IPS-18a (cell line): ENCODE measurements around the gene WNK1.
"Not testable (repeated sequence)": the region's sequence is repeated elsewhere in the genome, so short reads cannot be mapped to it uniquely, and the experiment has no call there.

Experiments used
- H3K27ac ChIP-seq: one replicate; pipeline ENCODE4 v1.5.1; 2013; ENCODE audit warnings: low read length
- H3K27me3 ChIP-seq: one replicate; pipeline ENCODE4 v1.6.1; 2013; ENCODE audit warnings: mild to moderate bottlenecking, low read length; ENCODE audit not compliant: control insufficient read depth, insufficient read depth
- H3K36me3 ChIP-seq: one replicate; pipeline ENCODE4 v1.6.1; 2013; ENCODE audit warnings: low read depth, low read length; ENCODE audit not compliant: control insufficient read depth
- H3K4me1 ChIP-seq: one replicate; pipeline ENCODE4 v1.6.1; 2013; ENCODE audit warnings: low read depth, low read length; ENCODE audit not compliant: control insufficient read depth
- H3K4me3 ChIP-seq: one replicate; pipeline ENCODE4 v1.5.1; 2013; ENCODE audit warnings: low read length
- H3K9ac ChIP-seq: one replicate; pipeline ENCODE4 v1.6.1; 2013; ENCODE audit warnings: mild to moderate bottlenecking, low read length, moderate library complexity
- H3K9me3 ChIP-seq: one replicate; pipeline ENCODE4 v1.6.1; 2013; ENCODE audit warnings: low read depth, low read length; ENCODE audit not compliant: control insufficient read depth

The WNK1 gene

DNA sequence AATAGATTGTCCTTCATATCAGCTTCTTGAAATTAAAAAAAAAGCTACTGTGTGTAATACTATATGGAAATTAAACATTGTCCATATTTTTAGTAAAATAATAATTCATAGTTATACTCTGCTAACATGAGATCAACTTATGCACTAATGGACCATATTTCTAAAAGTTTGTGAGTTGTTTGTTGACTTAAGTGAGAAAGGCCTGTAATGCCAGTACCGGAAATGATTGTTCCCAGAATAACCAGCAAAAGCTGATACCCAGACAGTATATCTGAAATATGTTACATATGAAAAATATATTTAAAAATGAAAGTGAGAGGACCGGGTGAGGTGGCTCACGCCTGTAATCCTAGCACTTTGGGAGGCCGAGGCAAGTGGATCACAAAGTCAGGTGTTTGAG lies 35.9 kb downstream of the WNK1 start:
- H3K9ac ChIP-seq = no peak overlapping the region
- no peaks in the 10 kb centered on the region for H3K27me3 ChIP-seq
- H3K36me3 ChIP-seq = no peaks in the 10 kb centered on the region
- H3K27ac ChIP-seq = no peak overlapping the region
- H3K4me1 ChIP-seq = peaks cover 3% of the 10 kb centered on the region
- no peaks in the 10 kb centered on the region for H3K9me3 ChIP-seq
- no peak overlapping the region for H3K4me3 ChIP-seq

DNA sequence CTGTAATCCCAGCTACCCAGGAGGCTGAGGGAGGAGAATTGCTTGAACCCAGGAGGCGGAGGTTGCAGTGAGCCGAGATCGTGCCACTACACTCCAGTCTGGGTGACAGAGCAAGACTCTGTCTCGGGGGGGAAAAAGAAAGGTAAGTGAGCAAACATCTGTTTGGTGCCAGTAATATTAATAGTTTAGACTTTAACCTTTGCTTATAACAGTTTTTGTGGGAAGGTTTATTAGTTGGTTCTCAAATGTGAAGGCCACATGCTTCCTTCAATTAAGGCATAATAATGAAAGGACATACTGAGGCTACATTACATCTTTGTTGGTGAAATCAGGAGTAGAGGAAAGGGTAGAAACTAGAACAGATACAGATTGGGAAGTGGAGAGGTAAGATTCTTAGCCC lies 36.4 kb downstream of the WNK1 start:
- not testable (repeated sequence) for H3K27me3 ChIP-seq, H3K9ac ChIP-seq, H3K4me3 ChIP-seq, H3K9me3 ChIP-seq, H3K4me1 ChIP-seq, H3K27ac ChIP-seq, H3K36me3 ChIP-seq

DNA sequence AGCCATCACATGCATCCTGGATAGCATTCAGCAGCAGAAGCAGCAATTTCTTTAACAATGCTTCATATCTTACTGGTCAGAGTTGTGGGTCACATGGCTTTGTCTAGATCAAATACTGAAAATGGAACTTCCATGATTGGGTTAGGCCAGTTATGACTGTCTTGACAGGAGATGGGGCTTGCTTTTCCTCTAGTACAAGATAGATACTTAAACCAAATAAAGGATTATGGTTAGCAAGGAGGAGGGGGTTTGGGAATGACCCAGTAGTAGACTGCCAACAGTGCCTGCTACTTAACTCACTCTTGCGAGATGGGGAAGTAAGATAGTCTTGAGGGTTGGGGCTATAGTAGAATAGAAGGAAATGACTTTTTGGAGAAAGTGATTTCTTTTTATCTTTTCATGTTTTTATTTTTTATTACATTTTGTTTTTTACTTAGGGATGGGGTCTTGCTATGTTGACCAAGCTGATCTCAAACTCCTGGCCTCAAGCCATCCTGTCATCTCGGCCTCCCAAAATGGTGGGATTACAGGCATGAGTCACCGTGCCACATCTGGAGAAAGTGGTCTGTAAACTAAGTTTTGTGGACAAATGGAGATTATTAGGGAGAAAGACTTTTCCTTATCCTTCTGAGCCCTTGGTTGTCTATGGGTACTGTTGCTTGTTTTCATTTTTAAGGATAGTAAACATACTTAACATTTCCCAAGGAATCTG lies 37.6 kb downstream of the WNK1 start:
- Histone ChIP-seq H3K36me3 (no peaks in the 10 kb centered on the region), H3K27ac (no peak overlapping the region), H3K4me1 (peaks cover 3% of the 10 kb centered on the region), H3K27me3 (no peaks in the 10 kb centered on the region), H3K9me3 (no peaks in the 10 kb centered on the region), H3K4me3 (no peak overlapping the region), H3K9ac (no peak overlapping the region)

DNA sequence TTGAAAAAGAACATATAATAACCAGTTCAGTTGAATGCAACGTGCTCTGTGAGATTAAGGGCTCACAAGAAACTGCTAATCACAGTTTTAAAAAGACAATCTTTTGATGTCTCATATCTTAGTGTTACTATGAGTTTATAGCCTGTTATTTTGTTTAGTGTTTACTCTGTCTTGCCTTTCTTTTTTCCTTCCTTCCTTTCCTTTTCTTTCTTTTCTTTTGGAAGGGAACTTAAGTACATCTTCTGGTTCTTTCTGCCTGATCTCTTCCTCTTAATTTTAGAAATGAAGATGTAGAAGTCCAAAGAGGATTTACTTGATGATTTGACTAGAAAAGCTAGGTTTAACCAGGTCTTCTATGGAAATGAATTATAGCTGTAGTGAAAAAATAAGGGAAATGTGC lies 38.2 kb downstream of the WNK1 start:
- Histone ChIP-seq H3K4me3 (no peak overlapping the region), H3K27ac (no peak overlapping the region), H3K9ac (no peak overlapping the region), H3K36me3 (no peaks in the 10 kb centered on the region), H3K27me3 (no peaks in the 10 kb centered on the region), H3K4me1 (peaks cover 3% of the 10 kb centered on the region), H3K9me3 (no peaks in the 10 kb centered on the region)

DNA sequence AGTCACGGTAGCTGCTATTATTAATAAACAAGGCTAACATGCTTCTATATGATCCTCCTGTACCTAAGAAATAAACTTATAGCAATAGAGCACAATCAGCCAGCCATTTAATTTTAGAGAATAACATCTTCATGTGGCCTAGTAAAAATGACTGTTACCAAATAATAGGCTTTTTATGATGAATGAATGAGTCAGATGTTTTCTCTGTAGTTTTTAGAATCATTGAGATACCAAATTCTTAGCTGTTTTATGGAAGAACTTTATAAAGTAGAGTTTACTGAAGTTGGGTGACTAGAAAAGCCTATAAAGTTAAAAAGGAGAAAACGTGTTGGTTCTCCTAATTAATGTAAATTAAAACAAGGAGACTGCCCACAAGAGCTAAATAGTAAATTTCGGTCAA lies 40.7 kb downstream of the WNK1 start:
- H3K4me1 ChIP-seq = peaks cover 3% of the 10 kb centered on the region
- no peak overlapping the region for H3K27ac ChIP-seq
- H3K27me3 ChIP-seq = no peaks in the 10 kb centered on the region

DNA sequence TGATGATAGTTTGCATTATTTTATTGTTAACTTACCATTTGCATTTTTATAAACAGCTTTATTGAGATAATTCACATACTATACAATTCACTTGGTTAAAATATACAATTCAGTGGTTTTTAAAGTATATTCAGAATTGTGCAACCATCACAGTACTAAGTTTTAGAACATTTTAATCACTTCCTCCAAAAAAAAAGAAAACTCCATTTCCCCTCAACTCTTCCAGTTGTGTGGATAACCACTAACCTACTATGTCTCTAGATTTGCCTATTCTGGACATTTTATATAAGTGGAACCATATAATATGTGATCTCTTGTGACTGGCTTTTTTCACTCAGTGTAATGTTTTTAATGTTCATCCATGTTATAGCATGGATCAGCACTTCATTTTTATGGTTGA lies 41.3 kb downstream of the WNK1 start:
- H3K27ac ChIP-seq = no peak overlapping the region
- no peaks in the 10 kb centered on the region for H3K36me3 ChIP-seq
- H3K27me3 ChIP-seq = no peaks in the 10 kb centered on the region
- no peak overlapping the region for H3K9ac ChIP-seq
- H3K9me3 ChIP-seq = no peaks in the 10 kb centered on the region
- H3K4me3 ChIP-seq = no peak overlapping the region
- H3K4me1 ChIP-seq = peaks cover 3% of the 10 kb centered on the region

More for the DNA sequence above, 40.7 kb downstream of the WNK1 start:
- no peaks in the 10 kb centered on the region for H3K36me3 ChIP-seq
- H3K9me3 ChIP-seq = no peaks in the 10 kb centered on the region
- H3K4me3 ChIP-seq = no peak overlapping the region
- no peak overlapping the region for H3K9ac ChIP-seq

DNA sequence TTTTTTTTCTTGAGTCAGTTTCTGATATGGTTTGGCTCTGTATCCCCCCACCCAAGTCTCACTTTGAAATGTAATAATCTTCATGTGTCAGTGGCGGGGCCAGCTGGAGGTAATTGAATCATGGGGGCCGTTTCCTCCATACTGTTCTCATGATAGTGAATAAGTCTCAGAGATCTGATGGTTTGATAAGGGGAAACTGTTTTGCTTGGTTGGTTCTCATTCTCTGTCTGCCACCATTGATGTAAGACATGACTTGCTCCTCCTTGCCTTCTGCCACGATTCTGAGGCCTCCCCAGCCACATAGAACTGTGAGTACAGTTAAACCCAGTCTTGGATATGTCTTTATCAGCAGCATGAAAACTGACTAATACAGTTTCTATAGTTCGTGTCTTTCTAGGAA lies 42.9 kb downstream of the WNK1 start:
- no peak overlapping the region for H3K27ac ChIP-seq
- H3K4me1 ChIP-seq = no peaks in the 10 kb centered on the region
- no peaks in the 10 kb centered on the region for H3K9me3 ChIP-seq
- no peaks in the 10 kb centered on the region for H3K27me3 ChIP-seq
- H3K4me3 ChIP-seq = no peak overlapping the region
- no peaks in the 10 kb centered on the region for H3K36me3 ChIP-seq
- H3K9ac ChIP-seq = no peak overlapping the region

DNA sequence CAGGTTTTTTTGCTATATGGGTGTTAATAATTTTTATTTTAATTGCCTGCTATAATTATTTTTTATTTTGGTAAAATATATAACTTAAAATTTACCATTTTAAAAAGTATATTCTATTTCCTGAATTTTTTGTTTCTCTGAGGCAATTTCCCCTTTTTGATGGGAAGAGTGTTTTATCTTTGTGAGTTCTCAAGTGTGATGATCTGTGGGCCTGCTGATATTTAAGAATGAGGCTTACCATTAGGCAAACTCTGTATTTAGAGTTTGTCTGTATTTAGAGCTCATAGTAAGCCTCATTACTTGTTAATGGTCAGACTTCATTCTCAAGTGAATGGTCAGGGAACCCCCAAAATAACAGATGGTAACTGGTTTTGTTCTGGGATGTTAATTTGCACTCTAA lies 48.0 kb downstream of the WNK1 start:
- Histone ChIP-seq H3K27me3 (no peaks in the 10 kb centered on the region), H3K9me3 (no peaks in the 10 kb centered on the region), H3K4me3 (no peak overlapping the region), H3K9ac (no peak overlapping the region), H3K27ac (no peak overlapping the region), H3K4me1 (peaks cover 5% of the 10 kb centered on the region), H3K36me3 (no peaks in the 10 kb centered on the region)

DNA sequence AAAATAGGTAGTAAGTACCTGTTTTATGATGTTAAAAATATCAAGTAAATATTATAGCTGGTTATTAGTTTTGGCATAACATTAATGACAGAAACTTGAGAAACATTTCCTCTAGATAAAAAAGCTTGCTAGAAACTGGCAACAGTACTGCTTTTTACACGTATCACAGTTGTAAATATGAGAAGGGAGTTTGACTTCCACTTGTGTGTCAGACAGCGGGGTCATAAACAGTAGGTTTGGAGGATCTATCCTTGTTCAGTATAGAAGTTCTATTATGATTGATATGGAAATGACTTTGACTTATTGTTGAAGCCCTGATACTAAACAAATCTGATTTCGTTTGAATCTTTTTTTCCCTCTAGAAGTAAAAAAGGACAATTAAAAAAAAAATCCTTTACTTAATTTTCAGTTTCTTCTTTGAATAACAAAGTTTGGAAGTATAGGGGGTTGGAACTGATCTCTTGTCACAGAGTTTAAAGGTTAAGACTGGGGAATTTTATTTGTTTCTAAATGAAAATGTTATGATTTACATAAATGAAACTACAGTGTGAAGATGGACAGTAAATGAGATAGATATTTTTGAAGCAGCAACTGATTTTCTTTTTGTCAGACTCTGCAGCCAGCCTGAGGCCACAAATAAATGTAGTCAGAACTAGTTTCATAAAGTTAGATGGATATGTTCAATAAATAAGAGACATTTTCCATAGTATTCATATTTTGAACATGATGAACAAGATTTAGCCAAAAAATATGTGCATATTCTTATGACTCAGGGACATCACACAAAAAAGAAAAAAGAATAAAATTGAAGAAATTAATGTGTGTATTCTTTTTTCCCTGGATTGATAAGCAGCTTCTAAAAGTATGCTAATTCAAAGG lies 50.1 kb downstream of the WNK1 start:
- Histone ChIP-seq H3K4me3 (no peak overlapping the region), H3K9me3 (no peaks in the 10 kb centered on the region), H3K27me3 (no peaks in the 10 kb centered on the region), H3K4me1 (peaks cover 5% of the 10 kb centered on the region), H3K9ac (no peak overlapping the region), H3K27ac (no peak overlapping the region), H3K36me3 (no peaks in the 10 kb centered on the region)

DNA sequence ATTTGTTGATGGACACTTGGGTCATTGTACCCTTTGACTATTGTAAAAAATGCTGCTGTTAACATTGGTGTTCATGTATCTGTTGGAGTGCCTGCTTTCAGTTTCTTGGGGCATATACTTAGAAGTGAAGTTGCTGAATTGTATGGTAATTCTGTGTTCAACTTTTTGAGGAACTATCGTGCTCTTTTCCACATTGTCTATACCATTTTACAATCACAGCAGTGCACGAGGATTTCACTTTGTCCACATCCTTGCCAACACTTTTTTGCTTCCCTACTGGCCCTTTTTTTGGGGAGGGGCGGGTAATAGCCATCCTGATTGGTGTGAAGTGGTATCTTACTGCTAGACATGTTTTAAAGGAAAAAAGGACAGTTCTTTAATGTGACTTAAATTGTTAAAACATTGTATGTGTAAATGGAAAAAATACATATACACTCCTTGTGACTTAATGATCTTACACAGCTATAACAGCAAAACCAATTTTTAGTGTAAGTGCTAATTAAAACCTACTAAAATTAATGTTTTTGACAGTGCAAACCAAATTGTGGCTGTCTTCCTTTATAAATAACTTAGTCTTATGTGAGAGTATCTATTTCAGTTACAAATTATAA lies 52.7 kb downstream of the WNK1 start:
- Histone ChIP-seq H3K9ac (no peak overlapping the region), H3K27ac (no peak overlapping the region), H3K9me3 (no peaks in the 10 kb centered on the region), H3K27me3 (no peaks in the 10 kb centered on the region), H3K36me3 (no peaks in the 10 kb centered on the region), H3K4me3 (no peak overlapping the region), H3K4me1 (peaks cover 5% of the 10 kb centered on the region)

DNA sequence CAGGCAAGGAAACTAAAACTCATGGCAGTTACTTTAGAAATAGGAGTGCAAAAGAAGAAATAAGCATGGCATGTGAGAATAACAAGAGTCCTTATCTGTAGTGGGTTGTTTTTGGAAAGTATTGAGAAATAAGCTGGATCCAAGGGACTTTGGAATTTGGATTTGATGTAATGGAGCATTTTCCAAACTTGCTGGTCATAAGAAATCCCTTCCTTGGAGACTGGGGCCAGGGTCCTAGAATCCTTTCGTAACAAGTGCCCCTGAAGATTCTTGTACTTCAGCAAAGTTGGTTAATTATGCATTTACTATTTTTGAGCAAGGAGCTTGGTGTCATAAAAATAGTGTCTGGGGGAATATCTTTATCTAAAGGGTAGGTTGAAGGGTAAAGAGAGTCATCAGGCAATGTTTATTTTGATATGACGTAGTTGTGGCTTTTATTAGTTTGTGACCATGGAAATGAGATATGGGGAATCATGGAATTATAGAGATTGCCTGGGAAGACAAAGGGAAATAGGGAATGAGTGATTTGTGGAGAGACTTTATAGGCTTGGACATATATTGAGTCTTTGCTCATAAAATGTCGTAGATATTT lies 53.9 kb downstream of the WNK1 start:
- no peak overlapping the region for H3K4me3 ChIP-seq
- no peak overlapping the region for H3K27ac ChIP-seq
- peaks cover 5% of the 10 kb centered on the region for H3K4me1 ChIP-seq
- no peak overlapping the region for H3K9ac ChIP-seq
- H3K36me3 ChIP-seq = no peaks in the 10 kb centered on the region
- no peaks in the 10 kb centered on the region for H3K27me3 ChIP-seq
- no peaks in the 10 kb centered on the region for H3K9me3 ChIP-seq
